ENCODE measurements around the gene LSAMP. TPM values are rescaled to one million over a fixed set of nuclear protein-coding genes. Genes with fewer than 3 reads are reported as not detected.
"Not testable (repeated sequence)": the region's sequence is repeated elsewhere in the genome, so short reads cannot be mapped to it uniquely, and the experiment has no call there.

Gene LSAMP
- total RNA-seq, 2 donors from 2014 or later: 1.9 to 5.4 TPM

- H3K4me3 ChIP-seq: no peak overlapping the region
- H3K4me1 ChIP-seq (ENCODE audit: control insufficient read depth in 1 of 2, low read depth in 2 of 2): no peaks in the 10 kb centered on the region
- H3K27ac ChIP-seq: no peak overlapping the region
- H3K27me3 ChIP-seq (replicated peaks; ENCODE audit: insufficient read depth): no peaks in the 10 kb centered on the region
- ATAC-seq (ENCODE audit: insufficient number of reproducible peaks, low FRiP score, low read depth) (no peak), DNase-seq (ENCODE audit: low spot score) (no peak)
- H3K36me3 ChIP-seq: no peaks in the 10 kb centered on the region
- no peaks in the 10 kb centered on the region for H3K9me3 ChIP-seq
- no peak for TF ChIP-seq CTCF (IDR thresholded peaks at IDR 0.05)
Measured at GRCh38 chr3:115766587-115767482, 678.5 kb downstream of the LSAMP start.

GRCh38 chr3:115761927-115762305 is 683.4 kb downstream of the LSAMP start:
- ATAC-seq (ENCODE audit: insufficient number of reproducible peaks, low FRiP score, low read depth): no peak
- Histone ChIP-seq H3K4me1 (ENCODE audit: control insufficient read depth in 1 of 2, low read depth in 2 of 2) (no peaks in the 10 kb centered on the region), H3K9me3 (no peaks in the 10 kb centered on the region), H3K36me3 (no peaks in the 10 kb centered on the region), H3K27ac (no peak overlapping the region), H3K27me3 (replicated peaks; ENCODE audit: insufficient read depth) (no peaks in the 10 kb centered on the region), H3K4me3 (no peak overlapping the region)
- no peak for TF ChIP-seq CTCF (IDR thresholded peaks at IDR 0.05)
- no peak for DNase-seq (ENCODE audit: low spot score)

GRCh38 chr3:115760716-115761115 is 684.6 kb downstream of the LSAMP start:
- no peak for ATAC-seq (ENCODE audit: insufficient number of reproducible peaks, low FRiP score, low read depth)
- DNase-seq (ENCODE audit: low spot score): no peak
- H3K27me3 ChIP-seq (replicated peaks; ENCODE audit: insufficient read depth): no peaks in the 10 kb centered on the region
- H3K4me1 ChIP-seq (ENCODE audit: control insufficient read depth in 1 of 2, low read depth in 2 of 2): no peaks in the 10 kb centered on the region
- no peaks in the 10 kb centered on the region for H3K9me3 ChIP-seq
- no peak overlapping the region for H3K4me3 ChIP-seq
- no peaks in the 10 kb centered on the region for H3K36me3 ChIP-seq
- no peak overlapping the region for H3K27ac ChIP-seq
- no peak for TF ChIP-seq CTCF (IDR thresholded peaks at IDR 0.05)

GRCh38 chr3:115758076-115758763 is 687.1 kb downstream of the LSAMP start:
- Histone ChIP-seq H3K27me3 (replicated peaks; ENCODE audit: insufficient read depth) (no peaks in the 10 kb centered on the region), H3K4me1 (ENCODE audit: control insufficient read depth in 1 of 2, low read depth in 2 of 2) (no peaks in the 10 kb centered on the region), H3K36me3 (no peaks in the 10 kb centered on the region), H3K9me3 (no peaks in the 10 kb centered on the region), H3K27ac (no peak overlapping the region), H3K4me3 (no peak overlapping the region)
- DNase-seq (ENCODE audit: low spot score): no peak
- no peak for TF ChIP-seq CTCF (IDR thresholded peaks at IDR 0.05)
- no peak for ATAC-seq (ENCODE audit: insufficient number of reproducible peaks, low FRiP score, low read depth)

GRCh38 chr3:115752978-115753377 is 692.3 kb downstream of the LSAMP start:
- DNase-seq (ENCODE audit: low spot score); H3K9me3 ChIP-seq; H3K4me3 ChIP-seq; H3K4me1 ChIP-seq (ENCODE audit: control insufficient read depth in 1 of 2, low read depth in 2 of 2); H3K27ac ChIP-seq; ATAC-seq (ENCODE audit: insufficient number of reproducible peaks, low FRiP score, low read depth); H3K27me3 ChIP-seq (replicated peaks; ENCODE audit: insufficient read depth); H3K36me3 ChIP-seq: not testable (repeated sequence)
